Stimulated activated effector memory CD8-positive, alpha-beta T cell treated with anti-CD3 and anti-CD28 coated beads, Interleukin-12 subunit alpha, Interleukin-12 subunit beta, amount 100 ng/mL, for 72 hours (primary cell): ENCODE measurements around the gene CXCL5.

Experiments used
- ATAC-seq: fragments of 150-1000 bp; cut with Tn5 transposase; 2 replicates; pipeline ENCODE4 v1.10.0; 2021
- DNase-seq, 2 donors: peaks; one replicate each; pipeline ENCODE4 v3.0.0; 2021 to 2022; ENCODE audit warnings: low spot score in 2 of 2
- H3K27ac Mint-ChIP-seq: one replicate; pipeline ENCODE4 v1.8.0; 2022; ENCODE audit warnings: mild to moderate bottlenecking, mixed read lengths
- H3K36me3 Mint-ChIP-seq: one replicate; pipeline ENCODE4 v1.8.0; 2022; ENCODE audit warnings: mild to moderate bottlenecking, mixed read lengths
- H3K4me1 Mint-ChIP-seq: one replicate; pipeline ENCODE4 v1.8.0; 2022; ENCODE audit warnings: mixed read lengths
- H3K4me3 Mint-ChIP-seq: one replicate; pipeline ENCODE4 v1.8.0; 2022; ENCODE audit warnings: mild to moderate bottlenecking, mixed read lengths
- H3K9me3 Mint-ChIP-seq: one replicate; pipeline ENCODE4 v1.8.0; 2022; ENCODE audit warnings: mixed read lengths

CXCL5 gene

DNA sequence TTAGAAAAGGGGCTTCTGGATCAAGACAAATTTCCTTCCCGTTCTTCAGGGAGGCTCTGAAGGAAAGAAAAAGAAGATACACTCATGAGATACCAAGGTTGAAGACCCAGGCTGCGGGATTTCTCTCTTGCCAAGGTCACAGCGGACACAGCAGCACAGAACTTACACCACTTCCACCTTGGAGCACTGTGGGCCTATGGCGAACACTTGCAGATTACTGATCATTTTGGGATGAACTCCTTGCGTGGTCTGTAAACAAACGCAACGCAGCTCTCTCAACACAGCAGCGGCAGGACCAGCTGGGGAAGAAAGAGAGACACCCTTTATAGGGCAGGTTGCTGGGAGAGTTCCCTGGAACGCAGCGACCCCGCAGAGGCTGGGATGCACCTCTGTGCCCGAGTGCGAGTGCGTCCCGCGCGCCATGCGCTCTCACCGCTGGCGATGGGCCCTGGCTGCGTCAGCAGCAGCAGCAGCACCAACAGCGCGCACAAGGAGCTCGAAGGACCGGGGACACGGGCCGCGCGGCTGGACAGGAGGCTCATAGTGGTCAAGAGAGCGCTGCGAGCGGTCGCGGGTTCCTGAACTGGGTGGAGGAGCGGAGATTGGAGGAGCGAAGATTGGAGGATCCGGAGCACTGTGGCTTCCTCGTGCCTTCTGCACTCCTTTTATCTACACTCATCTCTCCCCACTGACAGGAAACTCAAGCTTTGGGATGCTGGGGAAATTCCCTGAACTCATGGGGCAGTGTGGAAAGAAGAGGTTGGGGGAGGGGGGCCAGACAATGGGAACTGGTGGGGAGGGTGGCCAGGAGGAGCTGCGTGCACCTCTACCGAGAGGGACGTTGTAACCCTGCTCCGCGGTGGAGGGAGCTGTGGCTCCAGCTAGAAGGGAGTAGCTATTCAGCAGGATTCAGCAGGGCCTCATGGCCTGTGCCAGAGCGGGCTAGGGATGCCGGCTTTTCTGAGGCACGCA is at the start of gene CXCL5:
Gene CXCL5 (minus strand): TSS at position 638 of the 972 bp plus-strand sequence. CDS start 96 bp downstream, at position 542.
- Mint-ChIP-seq H3K27ac (no peak within 1 kb of the TSS), H3K9me3 (no peaks in the 10 kb centered on the region), H3K36me3 (no peaks in the 10 kb centered on the region), H3K4me3 (no peak within 1 kb of the TSS), H3K4me1 (no peaks in the 10 kb centered on the region)
- DNase-seq (no peak), ATAC-seq (peak; percentile 45)

DNA sequence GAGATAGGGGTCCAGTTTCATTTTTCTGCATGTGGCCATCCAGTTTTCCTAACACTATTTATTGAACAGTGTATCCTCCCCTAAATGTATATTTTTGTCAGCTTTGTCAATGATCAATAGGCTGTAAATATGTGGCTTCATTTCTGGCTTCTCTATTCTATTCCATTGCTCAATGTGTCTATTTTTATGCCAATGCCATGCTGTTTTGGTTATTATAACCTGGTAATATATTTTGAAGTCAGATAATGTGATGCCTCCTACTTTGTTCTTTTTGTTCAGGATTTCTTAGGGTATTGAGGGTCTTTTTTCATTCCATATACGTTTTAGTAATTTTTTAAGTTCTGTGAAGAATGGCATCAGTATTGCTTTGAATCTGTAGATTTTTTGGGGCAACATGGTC is 48.7 kb upstream of the CXCL5 start:
- Mint-ChIP-seq H3K27ac (no peak overlapping the region), H3K9me3 (peaks cover 9% of the 10 kb centered on the region), H3K4me3 (no peak overlapping the region), H3K36me3 (no peaks in the 10 kb centered on the region), H3K4me1 (no peaks in the 10 kb centered on the region)
- no peak for DNase-seq
- no peak for ATAC-seq

DNA sequence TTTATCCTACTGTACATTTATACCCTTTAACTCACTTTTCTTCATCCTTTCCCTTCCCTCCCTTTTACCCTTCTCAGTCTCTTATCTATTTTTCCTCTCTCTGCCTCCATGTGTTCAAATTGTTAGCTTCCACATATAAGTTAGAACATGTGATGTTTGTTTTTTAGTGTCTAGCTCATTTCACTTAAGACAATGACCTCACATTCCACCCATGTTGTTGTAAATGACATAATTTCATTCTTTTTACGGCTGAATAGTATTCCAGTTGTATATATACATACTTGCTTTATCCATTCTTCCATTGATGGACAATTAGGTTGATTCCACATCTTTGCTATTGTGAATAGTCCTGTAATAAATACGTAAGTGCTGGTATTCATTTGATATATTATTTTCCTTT is 47.3 kb upstream of the CXCL5 start:
- Mint-ChIP-seq H3K4me1 (no peaks in the 10 kb centered on the region), H3K36me3 (no peaks in the 10 kb centered on the region), H3K27ac (no peak overlapping the region), H3K9me3 (peaks cover 9% of the 10 kb centered on the region), H3K4me3 (no peak overlapping the region)
- ATAC-seq (no peak), DNase-seq (no peak)

DNA sequence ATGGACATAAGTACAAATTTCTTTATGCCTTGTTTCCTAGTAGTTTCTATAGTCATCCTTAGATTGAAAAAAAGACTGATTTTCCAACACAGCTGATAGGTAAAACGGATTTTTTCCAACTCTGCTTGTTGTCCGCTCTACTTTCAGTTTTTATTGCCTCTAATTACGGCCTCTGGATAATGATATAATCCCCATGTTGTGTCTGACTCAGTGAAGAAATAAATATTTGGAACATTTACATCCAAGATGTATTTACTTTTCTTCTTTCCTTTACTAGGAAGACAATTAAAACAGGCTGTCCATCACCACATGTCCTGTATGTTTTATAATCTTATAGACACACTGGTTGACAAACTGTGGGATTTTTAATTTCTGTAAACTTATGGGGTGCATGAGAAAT is 46.8 kb upstream of the CXCL5 start:
- H3K36me3 Mint-ChIP-seq: no peaks in the 10 kb centered on the region
- ATAC-seq (no peak), DNase-seq (no peak)
- no peak overlapping the region for H3K4me3 Mint-ChIP-seq
- no peaks in the 10 kb centered on the region for H3K4me1 Mint-ChIP-seq
- H3K27ac Mint-ChIP-seq: no peak overlapping the region
- peaks cover 9% of the 10 kb centered on the region for H3K9me3 Mint-ChIP-seq

DNA sequence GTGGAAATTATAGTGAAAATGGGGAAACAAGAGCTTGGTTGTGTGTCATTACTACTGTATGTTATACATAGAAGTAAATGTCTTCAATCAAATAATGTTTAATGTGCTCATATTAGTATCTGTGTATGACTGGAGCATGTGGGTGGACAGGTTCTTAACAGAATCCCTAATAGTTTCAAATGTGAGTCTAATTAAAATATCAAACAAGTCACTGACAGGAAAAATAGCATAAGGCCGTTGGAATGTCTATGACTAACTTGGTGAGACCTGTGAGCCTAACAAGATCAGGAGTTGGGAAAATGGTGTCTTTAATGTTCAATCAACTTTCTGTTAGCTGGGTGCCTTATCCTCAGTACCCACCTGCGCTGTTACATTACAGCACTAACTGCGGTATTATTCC is 46.2 kb upstream of the CXCL5 start:
- Mint-ChIP-seq H3K4me1 (no peaks in the 10 kb centered on the region), H3K9me3 (peaks cover 9% of the 10 kb centered on the region), H3K36me3 (no peaks in the 10 kb centered on the region), H3K27ac (no peak overlapping the region), H3K4me3 (no peak overlapping the region)
- ATAC-seq (no peak), DNase-seq (no peak)

GRCh38 chr4:74042681-74043080 is 44.2 kb upstream of the CXCL5 start:
- peaks cover 5% of the 10 kb centered on the region for H3K9me3 Mint-ChIP-seq
- H3K27ac Mint-ChIP-seq: no peak overlapping the region
- H3K4me3 Mint-ChIP-seq: no peak overlapping the region
- H3K4me1 Mint-ChIP-seq: peaks cover 12% of the 10 kb centered on the region
- DNase-seq (no peak), ATAC-seq (no peak)
- H3K36me3 Mint-ChIP-seq: no peaks in the 10 kb centered on the region

DNA sequence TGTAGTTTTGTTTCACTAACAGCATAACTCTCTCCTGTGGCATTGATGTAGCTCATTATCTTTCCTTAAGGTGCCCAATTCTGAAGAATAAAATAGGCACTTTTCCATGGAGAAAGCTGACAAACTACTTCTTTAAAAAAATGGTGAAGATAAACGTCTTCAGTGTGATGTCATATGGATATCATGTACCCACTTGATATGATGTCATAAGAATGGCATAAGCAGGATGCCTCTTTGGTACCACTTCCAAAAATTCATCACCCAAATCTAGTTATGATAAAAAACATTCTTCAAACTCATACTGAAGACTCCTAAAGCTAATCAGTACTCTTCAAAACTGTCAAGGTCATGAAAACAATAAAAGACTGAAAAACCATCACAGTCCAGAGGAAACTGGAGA is 42.9 kb upstream of the CXCL5 start:
- Mint-ChIP-seq H3K4me1 (peaks cover 12% of the 10 kb centered on the region), H3K27ac (no peak overlapping the region), H3K36me3 (no peaks in the 10 kb centered on the region), H3K9me3 (no peaks in the 10 kb centered on the region), H3K4me3 (no peak overlapping the region)
- ATAC-seq (no peak), DNase-seq (no peak)

DNA sequence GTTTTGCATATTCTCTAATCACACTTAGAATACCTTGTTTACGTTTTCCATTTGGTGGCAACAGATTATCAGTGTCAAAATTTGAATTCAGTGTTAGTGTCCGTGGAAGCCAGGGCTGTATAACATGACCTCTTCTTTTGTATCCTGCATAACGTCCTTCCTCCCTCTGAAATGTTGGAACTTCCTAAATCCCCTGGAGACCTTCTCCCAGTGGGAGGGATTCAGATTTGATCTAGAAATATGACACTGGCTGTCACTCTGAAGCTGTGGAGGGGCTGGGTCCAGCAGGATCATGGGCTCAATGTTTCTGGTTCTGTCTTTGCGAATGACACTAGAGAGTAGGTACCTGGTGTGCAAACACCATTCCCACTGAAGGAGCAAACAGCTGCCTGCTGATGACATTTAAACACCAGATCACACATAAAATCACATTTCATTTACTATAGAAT is 40.9 kb upstream of the CXCL5 start:
- ATAC-seq (no peak), DNase-seq (no peak)
- Mint-ChIP-seq H3K27ac (no peak overlapping the region), H3K4me3 (peak overlapping the region; percentile 46), H3K4me1 (peaks cover 12% of the 10 kb centered on the region), H3K36me3 (no peaks in the 10 kb centered on the region), H3K9me3 (no peaks in the 10 kb centered on the region)

GRCh38 chr4:74038425-74039314 is 40.2 kb upstream of the CXCL5 start, which contains the start of gene CXCL3:
Gene CXCL3 (minus strand): TSS chr4:74038689. CDS start chr4:74038611, 78 bp downstream.
- no peak for DNase-seq
- Mint-ChIP-seq H3K4me1 (peaks cover 12% of the 10 kb centered on the region), H3K36me3 (no peaks in the 10 kb centered on the region), H3K4me3 (peak within 1 kb of the TSS; percentile 46), H3K27ac (no peak within 1 kb of the TSS), H3K9me3 (no peaks in the 10 kb centered on the region)
- ATAC-seq: peak; percentile 43

DNA sequence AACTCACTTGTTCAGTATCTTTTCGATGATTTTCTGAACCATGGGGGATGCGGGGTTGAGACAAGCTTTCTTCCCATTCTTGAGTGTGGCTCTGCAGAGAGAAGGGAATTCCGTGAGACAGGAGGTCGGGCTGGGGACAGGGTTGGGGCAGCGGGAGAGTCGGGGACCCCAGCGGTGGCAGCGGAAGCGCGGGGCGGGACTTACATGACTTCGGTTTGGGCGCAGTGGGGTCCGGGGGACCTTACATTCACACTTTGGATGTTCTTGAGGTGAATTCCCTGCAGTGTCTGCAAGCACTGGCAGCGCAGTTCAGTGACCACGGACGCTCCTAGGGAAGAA is 39.6 kb upstream of the CXCL5 start:
- ATAC-seq (no peak), DNase-seq (no peak)
- no peaks in the 10 kb centered on the region for H3K9me3 Mint-ChIP-seq
- H3K4me3 Mint-ChIP-seq: peak overlapping the region; percentile 46
- H3K36me3 Mint-ChIP-seq: no peaks in the 10 kb centered on the region
- H3K27ac Mint-ChIP-seq: no peak overlapping the region
- H3K4me1 Mint-ChIP-seq: peaks cover 12% of the 10 kb centered on the region

- ATAC-seq (no peak), DNase-seq (no peak)
- no peaks in the 10 kb centered on the region for H3K9me3 Mint-ChIP-seq
- H3K4me3 Mint-ChIP-seq: peak overlapping the region; percentile 46
- H3K27ac Mint-ChIP-seq: no peak overlapping the region
- no peaks in the 10 kb centered on the region for H3K36me3 Mint-ChIP-seq
- H3K4me1 Mint-ChIP-seq: peaks cover 12% of the 10 kb centered on the region
These were observed 38.8 kb upstream of the CXCL5 start for GRCh38 chr4:74037076-74037955.

- Mint-ChIP-seq H3K4me3 (no peak overlapping the region), H3K9me3 (peaks cover 2% of the 10 kb centered on the region), H3K36me3 (no peaks in the 10 kb centered on the region), H3K4me1 (peaks cover 4% of the 10 kb centered on the region), H3K27ac (no peak overlapping the region)
- DNase-seq (no peak), ATAC-seq (no peak)
These were observed 35.3 kb upstream of the CXCL5 start for GRCh38 chr4:74033739-74034138.

DNA sequence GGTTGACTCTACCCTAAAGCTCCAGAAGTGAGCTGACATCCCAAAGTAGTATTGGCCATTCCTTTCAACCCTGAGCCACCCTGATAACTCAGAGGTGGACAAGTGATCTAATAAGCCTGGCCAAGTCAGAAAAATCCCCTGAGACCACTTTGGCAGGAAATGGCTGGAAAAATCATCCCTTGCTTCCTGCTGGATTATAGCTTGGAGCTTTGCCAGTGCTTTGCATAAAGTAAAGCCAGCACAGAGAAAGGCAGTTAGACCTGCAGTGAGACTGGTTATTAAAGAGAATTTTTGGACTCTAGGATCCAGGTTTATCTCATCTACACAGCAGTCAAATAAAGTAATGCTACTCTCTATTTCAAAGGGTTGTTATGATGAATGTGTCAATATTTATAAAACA is 33.6 kb upstream of the CXCL5 start:
- Mint-ChIP-seq H3K36me3 (no peaks in the 10 kb centered on the region), H3K9me3 (peaks cover 5% of the 10 kb centered on the region), H3K27ac (no peak overlapping the region), H3K4me3 (no peak overlapping the region), H3K4me1 (no peaks in the 10 kb centered on the region)
- no peak for DNase-seq
- no peak for ATAC-seq

DNA sequence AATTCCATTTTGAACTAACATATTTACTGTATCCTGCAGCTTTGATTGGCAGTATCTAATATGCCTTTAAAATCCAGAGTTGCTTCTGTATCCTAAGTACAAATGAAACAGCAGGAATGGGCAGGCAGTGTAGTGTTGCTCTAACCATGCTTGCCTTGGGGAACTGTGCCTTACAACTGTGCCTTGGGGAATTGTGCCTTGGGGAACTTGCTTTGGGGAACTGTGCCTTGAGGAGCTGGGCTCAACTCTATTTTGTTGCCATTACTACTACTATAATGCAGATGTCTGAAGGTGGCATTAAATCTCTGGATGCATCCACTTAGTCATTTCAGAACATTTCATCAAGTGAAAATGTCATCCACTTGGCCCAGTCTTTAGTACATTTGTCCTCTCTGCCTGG is 33.1 kb upstream of the CXCL5 start:
- H3K27ac Mint-ChIP-seq: no peak overlapping the region
- H3K4me3 Mint-ChIP-seq: no peak overlapping the region
- DNase-seq (no peak), ATAC-seq (no peak)
- no peaks in the 10 kb centered on the region for H3K4me1 Mint-ChIP-seq
- H3K36me3 Mint-ChIP-seq: no peaks in the 10 kb centered on the region
- H3K9me3 Mint-ChIP-seq: peaks cover 5% of the 10 kb centered on the region

GRCh38 chr4:74030285-74030684 is 31.8 kb upstream of the CXCL5 start:
- H3K4me3 Mint-ChIP-seq: no peak overlapping the region
- no peak for DNase-seq
- no peaks in the 10 kb centered on the region for H3K4me1 Mint-ChIP-seq

More at GRCh38 chr4:74030285-74030684, 31.8 kb upstream of the CXCL5 start:
- Mint-ChIP-seq H3K27ac (no peak overlapping the region), H3K9me3 (peaks cover 5% of the 10 kb centered on the region), H3K36me3 (no peaks in the 10 kb centered on the region)
- no peak for ATAC-seq
